HL-60 (cell line): ENCODE results near the gene NBL1.

ENCODE experiments used
- GABPA ChIP-seq: IDR thresholded peaks from 2 replicates; pipeline ENCODE4 v1.6.1; 2012; ENCODE audit warnings: low read depth
- POLR2AphosphoS5 ChIP-seq: IDR thresholded peaks from 2 replicates; pipeline ENCODE4 v1.6.1; 2012; ENCODE audit warnings: low read depth
- SPI1 ChIP-seq: IDR thresholded peaks from 2 replicates; pipeline ENCODE4 v1.6.1; 2012; ENCODE audit warnings: low read depth, mild to moderate bottlenecking, borderline replicate concordance
- TF ChIP-seq, protein P1 (sequence below): IDR thresholded peaks from one replicate; pipeline ENCODE4 v1.5.1; 2011; ENCODE audit warnings: low read length, control low read depth, inconsistent platforms; ENCODE audit not compliant: insufficient read depth
- TF ChIP-seq, protein P2 (sequence below): IDR thresholded peaks from 2 replicates; pipeline ENCODE4 v1.6.1; 2012; ENCODE audit warnings: low read depth; ENCODE audit not compliant: insufficient replicate concordance

DNA sequence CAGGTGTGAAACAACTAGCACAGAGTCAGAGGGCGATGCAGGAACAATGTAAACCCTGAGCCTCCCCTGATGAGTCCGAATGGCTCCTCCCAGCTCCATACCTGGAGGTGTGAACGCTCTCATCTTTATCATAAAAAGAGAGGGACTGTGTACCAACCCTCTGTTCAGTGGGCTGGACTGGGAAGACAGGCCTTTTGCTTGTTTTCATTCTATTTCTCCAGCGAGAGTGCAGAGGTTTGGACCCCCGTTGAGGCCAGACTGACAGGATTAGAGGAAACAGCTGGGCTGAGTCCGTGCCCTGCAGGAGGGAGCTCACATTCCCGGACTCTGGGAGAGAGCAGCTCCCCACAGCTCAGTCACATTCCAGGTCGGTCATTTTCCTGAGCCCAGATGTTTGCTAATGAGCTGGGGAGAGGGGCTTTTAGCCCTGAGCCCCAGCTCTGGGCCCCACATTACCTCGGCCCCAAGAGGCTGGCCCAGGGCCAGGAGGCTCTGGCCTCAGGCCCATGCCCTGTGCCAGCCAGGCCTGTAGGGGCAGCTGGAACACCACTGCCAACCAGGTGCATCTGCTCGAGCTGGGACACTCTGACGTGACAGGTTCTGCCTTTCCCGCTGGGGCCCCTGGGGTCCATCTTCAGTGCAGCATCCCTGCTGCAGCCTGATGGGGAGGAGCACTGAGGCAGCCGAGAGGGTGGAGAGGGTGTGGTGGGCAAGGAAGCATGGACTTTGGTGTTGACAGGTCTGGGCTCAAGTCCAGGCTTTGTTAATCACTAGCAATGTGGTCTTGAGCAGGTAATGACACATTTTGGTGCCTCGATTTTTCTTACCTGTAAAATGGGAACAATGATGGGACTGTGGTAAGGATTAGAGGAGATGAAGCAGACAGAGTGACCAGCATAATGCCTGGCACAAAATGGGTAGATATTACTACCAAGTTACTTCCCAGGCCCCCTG lies 3.5 kb upstream of the NBL1 start:
- TF ChIP-seq, protein P1, sequence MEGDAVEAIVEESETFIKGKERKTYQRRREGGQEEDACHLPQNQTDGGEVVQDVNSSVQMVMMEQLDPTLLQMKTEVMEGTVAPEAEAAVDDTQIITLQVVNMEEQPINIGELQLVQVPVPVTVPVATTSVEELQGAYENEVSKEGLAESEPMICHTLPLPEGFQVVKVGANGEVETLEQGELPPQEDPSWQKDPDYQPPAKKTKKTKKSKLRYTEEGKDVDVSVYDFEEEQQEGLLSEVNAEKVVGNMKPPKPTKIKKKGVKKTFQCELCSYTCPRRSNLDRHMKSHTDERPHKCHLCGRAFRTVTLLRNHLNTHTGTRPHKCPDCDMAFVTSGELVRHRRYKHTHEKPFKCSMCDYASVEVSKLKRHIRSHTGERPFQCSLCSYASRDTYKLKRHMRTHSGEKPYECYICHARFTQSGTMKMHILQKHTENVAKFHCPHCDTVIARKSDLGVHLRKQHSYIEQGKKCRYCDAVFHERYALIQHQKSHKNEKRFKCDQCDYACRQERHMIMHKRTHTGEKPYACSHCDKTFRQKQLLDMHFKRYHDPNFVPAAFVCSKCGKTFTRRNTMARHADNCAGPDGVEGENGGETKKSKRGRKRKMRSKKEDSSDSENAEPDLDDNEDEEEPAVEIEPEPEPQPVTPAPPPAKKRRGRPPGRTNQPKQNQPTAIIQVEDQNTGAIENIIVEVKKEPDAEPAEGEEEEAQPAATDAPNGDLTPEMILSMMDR: no peak
- TF ChIP-seq, protein P2, sequence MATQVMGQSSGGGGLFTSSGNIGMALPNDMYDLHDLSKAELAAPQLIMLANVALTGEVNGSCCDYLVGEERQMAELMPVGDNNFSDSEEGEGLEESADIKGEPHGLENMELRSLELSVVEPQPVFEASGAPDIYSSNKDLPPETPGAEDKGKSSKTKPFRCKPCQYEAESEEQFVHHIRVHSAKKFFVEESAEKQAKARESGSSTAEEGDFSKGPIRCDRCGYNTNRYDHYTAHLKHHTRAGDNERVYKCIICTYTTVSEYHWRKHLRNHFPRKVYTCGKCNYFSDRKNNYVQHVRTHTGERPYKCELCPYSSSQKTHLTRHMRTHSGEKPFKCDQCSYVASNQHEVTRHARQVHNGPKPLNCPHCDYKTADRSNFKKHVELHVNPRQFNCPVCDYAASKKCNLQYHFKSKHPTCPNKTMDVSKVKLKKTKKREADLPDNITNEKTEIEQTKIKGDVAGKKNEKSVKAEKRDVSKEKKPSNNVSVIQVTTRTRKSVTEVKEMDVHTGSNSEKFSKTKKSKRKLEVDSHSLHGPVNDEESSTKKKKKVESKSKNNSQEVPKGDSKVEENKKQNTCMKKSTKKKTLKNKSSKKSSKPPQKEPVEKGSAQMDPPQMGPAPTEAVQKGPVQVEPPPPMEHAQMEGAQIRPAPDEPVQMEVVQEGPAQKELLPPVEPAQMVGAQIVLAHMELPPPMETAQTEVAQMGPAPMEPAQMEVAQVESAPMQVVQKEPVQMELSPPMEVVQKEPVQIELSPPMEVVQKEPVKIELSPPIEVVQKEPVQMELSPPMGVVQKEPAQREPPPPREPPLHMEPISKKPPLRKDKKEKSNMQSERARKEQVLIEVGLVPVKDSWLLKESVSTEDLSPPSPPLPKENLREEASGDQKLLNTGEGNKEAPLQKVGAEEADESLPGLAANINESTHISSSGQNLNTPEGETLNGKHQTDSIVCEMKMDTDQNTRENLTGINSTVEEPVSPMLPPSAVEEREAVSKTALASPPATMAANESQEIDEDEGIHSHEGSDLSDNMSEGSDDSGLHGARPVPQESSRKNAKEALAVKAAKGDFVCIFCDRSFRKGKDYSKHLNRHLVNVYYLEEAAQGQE: no peak
- TF ChIP-seq POLR2AphosphoS5: no peak
- no peak for TF ChIP-seq GABPA
- no peak for TF ChIP-seq SPI1
